ENCODE data around the gene AOX1.
"Not testable (repeated sequence)": the region's sequence is repeated elsewhere in the genome, so short reads cannot be mapped to it uniquely, and the experiment has no call there.

GRCh38 chr2:200610217-200610616 lies 24.4 kb downstream of the AOX1 start:
- TF ChIP-seq ATF2 (IDR thresholded peaks at IDR 0.05; ENCODE audit: low read length); EZH2 (IDR thresholded peaks at IDR 0.05; ENCODE audit: low read depth, low read length, severe bottlenecking); GABPA (IDR thresholded peaks at IDR 0.05; ENCODE audit: borderline replicate concordance, insufficient read depth, low read length); MAX (IDR thresholded peaks at IDR 0.05); TBP (IDR thresholded peaks at IDR 0.05; ENCODE audit: low read depth, low read length); CBX8 (IDR thresholded peaks at IDR 0.05; ENCODE audit: borderline replicate concordance, low read depth, low read length): not testable (repeated sequence)
